ENCODE data around the gene ZNF557. TPM values are rescaled to one million over a fixed set of nuclear protein-coding genes. Genes with fewer than 3 reads are reported as not detected.
A peak's percentile ranks its signal among the peaks of the same experiment; 100 is the strongest.

The ZNF557 gene
- total RNA-seq, 1 donor from 2014 or later: 16.4 TPM

GRCh38 chr19:7088999-7089398 lies 19.5 kb downstream of the ZNF557 start:
- Mint-ChIP-seq H3K4me1 (no peaks in the 10 kb centered on the region), H3K27me3 (ENCODE audit: low read depth) (no peaks in the 10 kb centered on the region), H3K4me3 (no peak overlapping the region), H3K9me3 (peaks cover 50% of the 10 kb centered on the region), H3K27ac (no peak overlapping the region), H3K36me3 (peaks cover 68% of the 10 kb centered on the region)
- DNase-seq (ENCODE audit: low spot score in 2 of 2, unreplicated experiment in 2 of 2): no peak
- TF ChIP-seq CTCF (IDR thresholded peaks at IDR 0.05; ENCODE audit: unreplicated experiment): no peak

- peaks cover 36% of the 10 kb centered on the region for H3K4me1 Mint-ChIP-seq
- H3K9me3 Mint-ChIP-seq: peaks cover 32% of the 10 kb centered on the region
Measured at GRCh38 chr19:7098096-7098495, 28.6 kb downstream of the ZNF557 start.

GRCh38 chr19:7098701-7099596 lies 29.4 kb downstream of the ZNF557 start:
- H3K4me3 Mint-ChIP-seq: peak overlapping the region; percentile 84
- peak; percentile 85 to 94 for DNase-seq (ENCODE audit: low spot score in 2 of 2, unreplicated experiment in 2 of 2)
- H3K27me3 Mint-ChIP-seq (ENCODE audit: low read depth): no peaks in the 10 kb centered on the region
- H3K4me1 Mint-ChIP-seq: peaks cover 38% of the 10 kb centered on the region
- peaks cover 22% of the 10 kb centered on the region for H3K36me3 Mint-ChIP-seq
- peaks cover 28% of the 10 kb centered on the region for H3K9me3 Mint-ChIP-seq
- no peak for TF ChIP-seq CTCF (IDR thresholded peaks at IDR 0.05; ENCODE audit: unreplicated experiment)
- H3K27ac Mint-ChIP-seq: peak overlapping the region; percentile 97

More at GRCh38 chr19:7098096-7098495, 28.6 kb downstream of the ZNF557 start:
- Mint-ChIP-seq H3K4me3 (peak overlapping the region; percentile 84), H3K27me3 (ENCODE audit: low read depth) (no peaks in the 10 kb centered on the region), H3K27ac (peak overlapping the region; percentile 97), H3K36me3 (peaks cover 25% of the 10 kb centered on the region)
- no peak for DNase-seq (ENCODE audit: low spot score in 2 of 2, unreplicated experiment in 2 of 2)
- TF ChIP-seq CTCF (IDR thresholded peaks at IDR 0.05; ENCODE audit: unreplicated experiment): no peak

GRCh38 chr19:7099597-7099921 lies 30.1 kb downstream of the ZNF557 start:
- peak overlapping the region; percentile 97 for H3K27ac Mint-ChIP-seq
- DNase-seq (ENCODE audit: low spot score in 2 of 2, unreplicated experiment in 2 of 2): peak in 1 of 2 experiments; percentile 82
- peaks cover 28% of the 10 kb centered on the region for H3K9me3 Mint-ChIP-seq

GRCh38 chr19:7101498-7102253 lies 32.2 kb downstream of the ZNF557 start:
- Mint-ChIP-seq H3K27me3 (ENCODE audit: low read depth) (no peaks in the 10 kb centered on the region), H3K9me3 (peaks cover 15% of the 10 kb centered on the region), H3K4me3 (no peak overlapping the region), H3K36me3 (peaks cover 10% of the 10 kb centered on the region), H3K27ac (peak overlapping the region; percentile 73), H3K4me1 (peaks cover 38% of the 10 kb centered on the region)
- DNase-seq (ENCODE audit: low spot score in 2 of 2, unreplicated experiment in 2 of 2): no peak
- TF ChIP-seq CTCF (IDR thresholded peaks at IDR 0.05; ENCODE audit: unreplicated experiment): no peak

More at GRCh38 chr19:7099597-7099921, 30.1 kb downstream of the ZNF557 start:
- H3K4me3 Mint-ChIP-seq: peak overlapping the region; percentile 84
- H3K4me1 Mint-ChIP-seq: peaks cover 38% of the 10 kb centered on the region
- H3K27me3 Mint-ChIP-seq (ENCODE audit: low read depth): no peaks in the 10 kb centered on the region
- peaks cover 22% of the 10 kb centered on the region for H3K36me3 Mint-ChIP-seq
- TF ChIP-seq CTCF (IDR thresholded peaks at IDR 0.05; ENCODE audit: unreplicated experiment): no peak
